ENCODE results near the gene SIGLEC14. TPM values are rescaled to one million over a fixed set of nuclear protein-coding genes. Genes with fewer than 3 reads are reported as not detected.

Gene SIGLEC14
- total RNA-seq, 2 experiments from 2014 or later: not detected

DNA sequence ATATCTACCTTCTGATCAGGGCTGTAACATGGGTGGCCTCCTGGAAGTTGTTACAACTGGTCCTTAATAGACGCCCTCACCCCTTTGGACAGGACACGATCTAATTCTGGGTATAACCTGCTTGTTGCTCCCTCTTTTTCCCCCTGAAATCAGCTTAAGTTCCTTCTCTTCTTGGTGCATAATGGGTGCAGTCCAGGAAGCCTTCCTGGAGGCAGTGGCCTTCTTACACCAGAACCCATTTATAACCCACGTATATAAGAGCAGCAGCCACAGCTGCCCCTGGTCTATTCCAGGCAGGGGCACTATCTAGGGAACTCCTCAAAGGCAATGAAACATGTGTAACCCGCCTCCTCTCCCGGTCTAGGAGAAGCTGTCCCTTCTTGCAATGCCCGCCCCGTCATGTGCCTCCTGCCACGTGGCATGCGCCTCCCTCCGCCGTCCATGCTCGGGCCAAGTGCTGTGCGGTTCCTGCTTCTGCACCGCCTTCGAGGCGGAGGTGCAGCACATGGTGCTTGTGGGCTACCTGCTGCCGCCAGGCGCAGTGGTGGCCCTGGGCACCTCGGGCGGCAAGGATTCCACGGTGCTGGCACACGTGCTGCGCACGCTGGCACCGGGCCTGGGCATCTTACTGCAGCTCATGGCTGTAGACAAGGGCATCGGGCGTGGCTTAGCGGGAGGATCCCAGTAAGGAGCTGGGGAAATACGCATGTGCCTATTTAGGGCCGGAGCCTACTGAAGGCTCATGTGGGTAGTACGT lies 48.3 kb downstream of the SIGLEC14 start:
- Histone ChIP-seq H3K27ac (ENCODE audit: low read depth, low read length, poor library complexity, severe bottlenecking) (no peak overlapping the region), H3K79me2 (ENCODE audit: insufficient read depth, low read depth, low read length) (no peaks in the 10 kb centered on the region), H3K4me2 (ENCODE audit: low read length) (no peak overlapping the region), H3K9me3 (ENCODE audit: low read length) (no peaks in the 10 kb centered on the region), H3K4me1 (ENCODE audit: insufficient read depth, low read length, poor library complexity, severe bottlenecking) (peaks cover 43% of the 10 kb centered on the region), H2AFZ (ENCODE audit: low read length) (no peak overlapping the region), H3K4me3 (ENCODE audit: low read depth, low read length, poor library complexity, severe bottlenecking) (no peak overlapping the region), H4K20me1 (ENCODE audit: insufficient read depth, low read length) (no peaks in the 10 kb centered on the region), H3K9me2 (ENCODE audit: insufficient read depth, low read length) (no peaks in the 10 kb centered on the region), H3K36me3 (ENCODE audit: insufficient read depth, low read length) (no peaks in the 10 kb centered on the region)
- TF ChIP-seq EZH2phosphoT487 (IDR thresholded peaks at IDR 0.05; ENCODE audit: borderline replicate concordance, low read depth, low read length): no peak
- TF ChIP-seq, protein P1, sequence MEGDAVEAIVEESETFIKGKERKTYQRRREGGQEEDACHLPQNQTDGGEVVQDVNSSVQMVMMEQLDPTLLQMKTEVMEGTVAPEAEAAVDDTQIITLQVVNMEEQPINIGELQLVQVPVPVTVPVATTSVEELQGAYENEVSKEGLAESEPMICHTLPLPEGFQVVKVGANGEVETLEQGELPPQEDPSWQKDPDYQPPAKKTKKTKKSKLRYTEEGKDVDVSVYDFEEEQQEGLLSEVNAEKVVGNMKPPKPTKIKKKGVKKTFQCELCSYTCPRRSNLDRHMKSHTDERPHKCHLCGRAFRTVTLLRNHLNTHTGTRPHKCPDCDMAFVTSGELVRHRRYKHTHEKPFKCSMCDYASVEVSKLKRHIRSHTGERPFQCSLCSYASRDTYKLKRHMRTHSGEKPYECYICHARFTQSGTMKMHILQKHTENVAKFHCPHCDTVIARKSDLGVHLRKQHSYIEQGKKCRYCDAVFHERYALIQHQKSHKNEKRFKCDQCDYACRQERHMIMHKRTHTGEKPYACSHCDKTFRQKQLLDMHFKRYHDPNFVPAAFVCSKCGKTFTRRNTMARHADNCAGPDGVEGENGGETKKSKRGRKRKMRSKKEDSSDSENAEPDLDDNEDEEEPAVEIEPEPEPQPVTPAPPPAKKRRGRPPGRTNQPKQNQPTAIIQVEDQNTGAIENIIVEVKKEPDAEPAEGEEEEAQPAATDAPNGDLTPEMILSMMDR (conservative IDR thresholded peaks at IDR 0.05; ENCODE audit: low read length): no peak
- no peak for DNase-seq (ENCODE audit: low spot score)
- ChIA-PET POLR2A (no interaction called here), CTCF (ENCODE audit: unreplicated experiment) (no interaction called here)
- BruUV-seq (replicated peaks): no TSS peak
- intact Hi-C loops (cut with micrococcal nuclease; ENCODE audit: unreplicated experiment): no loop called here

DNA sequence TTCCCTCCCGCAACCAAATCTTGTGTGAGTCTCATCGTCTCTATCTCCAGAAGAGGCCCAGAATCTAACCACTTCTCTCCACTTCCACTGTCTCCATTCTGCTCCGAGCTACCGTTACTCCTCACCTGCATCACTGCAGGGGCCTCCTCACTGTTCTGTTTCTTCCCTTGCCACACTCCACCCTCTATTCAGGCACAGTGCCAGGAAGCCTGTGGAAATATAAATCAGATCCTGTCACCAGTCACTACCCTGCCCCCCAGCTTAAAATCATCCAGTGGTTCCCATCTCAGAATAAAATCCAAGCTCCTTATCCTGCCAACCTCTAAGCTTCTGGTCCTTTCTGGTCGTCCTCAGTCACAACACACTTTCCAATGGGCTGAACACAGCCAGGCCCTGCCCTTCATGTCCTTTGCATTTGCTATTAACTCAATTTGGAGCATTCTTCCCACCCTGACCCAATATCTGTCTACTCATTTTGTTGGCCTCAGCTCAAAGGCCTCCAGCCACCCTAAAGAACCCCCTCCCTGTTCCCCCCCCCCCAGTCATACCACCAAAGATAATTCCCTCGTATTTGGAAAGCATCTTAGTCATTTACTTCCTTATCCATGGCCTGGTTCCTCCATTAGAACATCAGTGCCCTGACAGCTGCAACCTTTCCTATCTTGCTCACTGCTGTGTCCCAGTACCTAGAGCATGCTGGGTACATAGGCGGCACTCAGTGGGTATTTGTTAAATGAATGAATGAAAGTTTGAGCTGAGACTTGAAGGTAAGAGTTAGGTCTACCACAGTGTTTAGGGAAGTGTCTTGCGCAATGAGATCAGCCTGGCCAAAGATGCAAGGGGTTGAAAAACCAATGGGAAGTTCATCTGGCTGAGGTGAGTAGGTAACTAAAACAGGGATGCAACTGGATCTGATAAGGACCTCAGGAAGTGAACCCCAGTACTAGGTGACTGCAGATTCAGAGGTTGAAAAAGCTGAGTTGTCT lies 51.1 kb downstream of the SIGLEC14 start:
- H2AFZ ChIP-seq (ENCODE audit: low read length): 0 out of 2 replicates have a peak overlapping the region, but pooled peaks have one; percentile 89
- H3K9me2 ChIP-seq (ENCODE audit: insufficient read depth, low read length): no peaks in the 10 kb centered on the region
- H3K4me3 ChIP-seq (ENCODE audit: low read depth, low read length, poor library complexity, severe bottlenecking): peak overlapping the region; percentile 80
- CTCF ChIA-PET (ENCODE audit: unreplicated experiment): no interaction called here
- DNase-seq (ENCODE audit: low spot score): no peak
- no peaks in the 10 kb centered on the region for H4K20me1 ChIP-seq (ENCODE audit: insufficient read depth, low read length)
- no peaks in the 10 kb centered on the region for H3K9me3 ChIP-seq (ENCODE audit: low read length)
- no peaks in the 10 kb centered on the region for H3K36me3 ChIP-seq (ENCODE audit: insufficient read depth, low read length)
- H3K27ac ChIP-seq (ENCODE audit: low read depth, low read length, poor library complexity, severe bottlenecking): no peak overlapping the region
- H3K79me2 ChIP-seq (ENCODE audit: insufficient read depth, low read depth, low read length): no peaks in the 10 kb centered on the region
- peak overlapping the region; percentile 86 for H3K4me2 ChIP-seq (ENCODE audit: low read length)
- intact Hi-C loops (cut with micrococcal nuclease; ENCODE audit: unreplicated experiment): no loop called here
- peaks cover 29% of the 10 kb centered on the region for H3K4me1 ChIP-seq (ENCODE audit: insufficient read depth, low read length, poor library complexity, severe bottlenecking)
- POLR2A ChIA-PET: no interaction called here
- no peak for TF ChIP-seq EZH2phosphoT487 (IDR thresholded peaks at IDR 0.05; ENCODE audit: borderline replicate concordance, low read depth, low read length)
- TF ChIP-seq, protein P1 (conservative IDR thresholded peaks at IDR 0.05; ENCODE audit: low read length): no peak
- BruUV-seq (replicated peaks): no TSS peak

All from OCI-LY7 (cell line).